Activated CD4-positive, alpha-beta T cell treated with anti-CD3 and anti-CD28 coated beads, Interleukin-2, amount 10 ng/mL, durations not matched to agents 24 days and 14 days (primary cell): ENCODE measurements around the gene HLF. TPM values are rescaled to one million over a fixed set of nuclear protein-coding genes. Genes with fewer than 3 reads are reported as not detected.

ENCODE experiments used
- DNase-seq: peaks from one replicate; pipeline ENCODE4 v3.0.0; 2022
- H3K27ac Mint-ChIP-seq: one replicate; pipeline ENCODE4 v1.8.0; 2022; ENCODE audit warnings: mild to moderate bottlenecking, mixed read lengths
- H3K27me3 Mint-ChIP-seq: one replicate; pipeline ENCODE4 v1.8.0; 2022; ENCODE audit warnings: mixed read lengths
- H3K36me3 Mint-ChIP-seq: one replicate; pipeline ENCODE4 v1.8.0; 2022; ENCODE audit warnings: low read depth, mild to moderate bottlenecking, mixed read lengths
- H3K4me1 Mint-ChIP-seq: one replicate; pipeline ENCODE4 v1.8.0; 2021; ENCODE audit warnings: mixed read lengths
- H3K4me3 Mint-ChIP-seq: one replicate; pipeline ENCODE4 v1.8.0; 2022; ENCODE audit warnings: mild to moderate bottlenecking, moderate library complexity, mixed read lengths
- H3K9me3 Mint-ChIP-seq: one replicate; pipeline ENCODE4 v1.8.0; 2021; ENCODE audit warnings: mixed read lengths
- intact Hi-C: fragments of 100-400 bp; cut with micrococcal nuclease; formaldehyde crosslinking; loops from one replicate; pipeline ENCODE4 v1.15.1; 2023
- total RNA-seq: library from RNA; stranded (reverse); gene quantifications from 2 replicates; pipeline ENCODE4 v1.2.3, GENCODE V29; 2022

HLF gene
- total RNA-seq, 1 donor from 2014 or later, result 1.3 TPM

DNA sequence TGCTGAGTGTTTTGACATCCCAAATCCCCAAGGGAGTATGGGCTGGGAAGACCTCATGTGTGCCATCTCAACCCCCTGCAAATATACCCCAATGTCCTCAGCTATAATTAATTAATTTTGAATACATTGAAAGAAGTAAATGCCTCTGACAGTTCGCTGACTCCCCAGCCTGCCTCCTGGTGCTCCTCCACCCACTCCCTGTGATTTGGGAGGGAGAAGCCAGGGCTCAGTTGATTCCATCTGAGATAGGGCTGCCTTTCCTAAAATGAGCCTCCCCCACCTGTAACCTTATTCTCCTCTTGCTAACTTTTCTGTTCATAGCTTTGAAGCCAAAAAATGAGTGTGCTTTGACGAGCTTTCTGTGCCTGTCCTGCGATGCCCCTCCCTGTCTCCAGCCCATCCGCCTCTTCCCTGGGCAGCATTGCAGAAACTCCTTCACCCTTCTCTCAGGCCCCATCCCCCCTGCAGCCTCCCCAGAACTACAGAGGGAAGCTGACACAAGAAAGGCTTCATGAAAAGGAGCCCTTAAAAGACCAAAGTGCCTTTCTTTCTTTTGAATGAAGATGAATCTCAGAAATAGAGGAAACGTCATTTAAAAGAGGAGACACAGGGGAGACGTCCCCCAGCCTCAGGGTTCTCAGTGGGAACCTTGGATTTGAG, 70.3 kb downstream of the HLF start:
- H3K4me3 Mint-ChIP-seq, result no peak overlapping the region
- no peaks in the 10 kb centered on the region for H3K36me3 Mint-ChIP-seq
- no peak for DNase-seq
- H3K27me3 Mint-ChIP-seq, result peaks cover 41% of the 10 kb centered on the region
- H3K9me3 Mint-ChIP-seq, result peaks cover 4% of the 10 kb centered on the region
- H3K4me1 Mint-ChIP-seq, result peaks cover 4% of the 10 kb centered on the region
- intact Hi-C loops, result no loop called here
- no peak overlapping the region for H3K27ac Mint-ChIP-seq

DNA sequence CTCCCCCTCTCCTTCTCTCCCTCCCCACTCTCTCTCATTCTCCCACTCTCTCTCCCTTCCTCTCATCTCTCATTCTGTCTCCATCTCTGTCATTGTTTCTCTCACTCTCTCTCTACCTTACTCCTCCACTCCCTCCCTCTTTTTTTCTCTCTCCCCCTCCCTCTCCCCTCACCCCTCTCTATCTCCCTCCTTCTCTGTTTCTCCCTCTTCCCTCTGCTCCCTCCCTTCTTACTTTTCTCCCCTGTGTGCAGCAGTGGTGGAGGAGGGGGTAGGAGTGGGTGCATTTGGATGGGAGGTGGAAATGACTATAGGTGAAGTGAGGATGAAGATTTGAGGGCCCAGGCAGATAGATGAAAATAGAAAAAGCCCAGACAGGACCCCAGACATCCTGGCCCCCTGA, 70.9 kb downstream of the HLF start:
- H3K4me1 Mint-ChIP-seq, result peaks cover 8% of the 10 kb centered on the region
- peaks cover 4% of the 10 kb centered on the region for H3K9me3 Mint-ChIP-seq
- no peak overlapping the region for H3K27ac Mint-ChIP-seq
- no peak for DNase-seq
- intact Hi-C loops, result no loop called here
- H3K36me3 Mint-ChIP-seq, result no peaks in the 10 kb centered on the region
- no peak overlapping the region for H3K4me3 Mint-ChIP-seq
- peaks cover 39% of the 10 kb centered on the region for H3K27me3 Mint-ChIP-seq

DNA sequence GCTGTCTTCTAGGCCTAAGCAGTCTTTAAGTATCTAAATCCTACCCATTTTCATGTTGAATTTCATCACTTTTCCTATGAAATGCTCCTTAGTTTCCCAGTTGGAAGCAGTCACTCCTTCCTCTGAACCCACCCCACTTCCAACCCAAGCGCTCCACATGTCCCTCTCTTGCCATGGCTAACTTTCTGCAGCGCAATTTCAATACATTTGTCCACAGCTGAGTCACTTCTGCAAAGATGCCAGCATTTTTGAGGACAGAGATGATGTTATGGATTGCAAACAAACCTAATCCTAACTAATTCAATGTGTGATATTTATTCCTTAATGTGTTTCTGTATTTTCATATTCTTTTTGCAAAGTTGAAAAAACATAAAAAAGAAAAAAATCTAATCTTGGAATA, 71.7 kb downstream of the HLF start:
- peaks cover 4% of the 10 kb centered on the region for H3K9me3 Mint-ChIP-seq
- H3K4me1 Mint-ChIP-seq, result peaks cover 9% of the 10 kb centered on the region
- DNase-seq, result no peak
- no peaks in the 10 kb centered on the region for H3K36me3 Mint-ChIP-seq
- peaks cover 40% of the 10 kb centered on the region for H3K27me3 Mint-ChIP-seq
- no peak overlapping the region for H3K27ac Mint-ChIP-seq
- intact Hi-C loops, result no loop called here
- no peak overlapping the region for H3K4me3 Mint-ChIP-seq

DNA sequence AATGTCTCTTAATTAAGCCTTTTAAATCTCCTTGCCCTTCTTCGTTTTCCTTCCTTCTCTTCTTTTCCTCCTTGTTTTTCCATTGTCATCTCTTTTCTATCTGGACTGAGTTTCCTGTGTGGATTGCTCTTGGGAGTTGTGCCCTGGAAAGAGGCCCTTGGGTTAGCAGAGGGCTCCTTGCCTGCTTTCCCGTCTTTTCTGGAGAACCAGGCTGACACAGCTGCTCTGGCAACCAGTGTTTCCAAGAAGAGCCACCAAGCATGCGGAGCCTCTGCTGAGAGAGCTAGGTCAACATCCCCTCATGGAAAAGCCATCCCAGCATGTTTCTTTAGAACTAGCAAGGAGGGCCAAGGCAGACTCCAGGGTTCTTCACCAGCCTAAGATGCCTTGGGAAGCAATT, 75.4 kb downstream of the HLF start:
- intact Hi-C loops, result no loop called here
- H3K36me3 Mint-ChIP-seq, result no peaks in the 10 kb centered on the region

DNA sequence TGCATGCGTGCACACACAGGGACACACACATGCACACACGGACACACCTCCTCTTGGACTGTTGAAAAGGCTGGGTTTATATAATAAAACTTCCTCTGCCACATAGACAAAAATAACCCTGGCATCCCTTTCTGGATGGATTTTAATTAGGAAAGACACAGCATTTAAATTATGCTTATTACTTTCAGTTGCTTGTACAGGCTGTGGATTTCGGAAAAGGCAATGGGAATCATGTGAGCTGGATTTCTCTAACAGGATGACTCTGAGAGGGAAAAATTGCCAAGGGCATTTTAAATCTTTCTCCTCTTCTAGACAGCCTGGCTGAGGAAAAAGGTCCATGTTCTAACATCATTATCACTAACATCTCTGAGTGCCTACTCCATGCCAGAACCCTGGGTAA, 75.9 kb downstream of the HLF start:
- peaks cover 42% of the 10 kb centered on the region for H3K4me1 Mint-ChIP-seq
- intact Hi-C loops, result loop anchor here (1.0 kb wide), 1 partner anchor 373 kb away; no protein-coding TSS in a partner anchor
- peaks cover 30% of the 10 kb centered on the region for H3K27me3 Mint-ChIP-seq

More for the DNA sequence above, 75.4 kb downstream of the HLF start:
- Mint-ChIP-seq H3K9me3 (peaks cover 4% of the 10 kb centered on the region), H3K27me3 (peaks cover 35% of the 10 kb centered on the region), H3K27ac (no peak overlapping the region), H3K4me3 (no peak overlapping the region), H3K4me1 (peaks cover 37% of the 10 kb centered on the region)
- no peak for DNase-seq

DNA sequence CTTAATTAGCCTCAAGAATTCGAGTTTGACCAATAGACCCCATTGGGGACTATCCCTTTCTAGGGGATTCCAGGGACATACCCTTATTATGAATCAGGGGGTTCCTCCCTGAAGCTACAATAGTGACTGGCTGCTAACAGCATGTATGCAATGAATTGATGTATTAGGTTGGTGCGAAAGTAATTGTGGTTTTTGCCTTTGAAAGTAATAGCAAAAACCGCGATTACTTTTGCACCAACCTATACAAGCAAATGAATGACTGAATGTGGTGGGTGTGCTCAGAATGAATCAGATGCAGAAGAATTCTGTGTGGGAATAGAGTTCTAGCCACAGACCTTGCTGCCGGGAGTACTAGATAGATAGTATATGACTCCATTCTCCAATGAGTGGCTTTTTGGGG, 76.7 kb downstream of the HLF start:
- H3K9me3 Mint-ChIP-seq, result peaks cover 8% of the 10 kb centered on the region
- no peak overlapping the region for H3K4me3 Mint-ChIP-seq
- DNase-seq, result no peak
- H3K27ac Mint-ChIP-seq, result no peak overlapping the region
- H3K27me3 Mint-ChIP-seq, result peaks cover 27% of the 10 kb centered on the region
- intact Hi-C loops, result loop anchor here (1.0 kb wide), 1 partner anchor 374 kb away; no protein-coding TSS in a partner anchor
- peaks cover 43% of the 10 kb centered on the region for H3K4me1 Mint-ChIP-seq
- H3K36me3 Mint-ChIP-seq, result peaks cover 3% of the 10 kb centered on the region

More for the DNA sequence above, 75.9 kb downstream of the HLF start:
- Mint-ChIP-seq H3K9me3 (peaks cover 8% of the 10 kb centered on the region), H3K27ac (peak overlapping the region; percentile 31), H3K4me3 (no peak overlapping the region), H3K36me3 (peaks cover 3% of the 10 kb centered on the region)
- DNase-seq, result no peak

DNA sequence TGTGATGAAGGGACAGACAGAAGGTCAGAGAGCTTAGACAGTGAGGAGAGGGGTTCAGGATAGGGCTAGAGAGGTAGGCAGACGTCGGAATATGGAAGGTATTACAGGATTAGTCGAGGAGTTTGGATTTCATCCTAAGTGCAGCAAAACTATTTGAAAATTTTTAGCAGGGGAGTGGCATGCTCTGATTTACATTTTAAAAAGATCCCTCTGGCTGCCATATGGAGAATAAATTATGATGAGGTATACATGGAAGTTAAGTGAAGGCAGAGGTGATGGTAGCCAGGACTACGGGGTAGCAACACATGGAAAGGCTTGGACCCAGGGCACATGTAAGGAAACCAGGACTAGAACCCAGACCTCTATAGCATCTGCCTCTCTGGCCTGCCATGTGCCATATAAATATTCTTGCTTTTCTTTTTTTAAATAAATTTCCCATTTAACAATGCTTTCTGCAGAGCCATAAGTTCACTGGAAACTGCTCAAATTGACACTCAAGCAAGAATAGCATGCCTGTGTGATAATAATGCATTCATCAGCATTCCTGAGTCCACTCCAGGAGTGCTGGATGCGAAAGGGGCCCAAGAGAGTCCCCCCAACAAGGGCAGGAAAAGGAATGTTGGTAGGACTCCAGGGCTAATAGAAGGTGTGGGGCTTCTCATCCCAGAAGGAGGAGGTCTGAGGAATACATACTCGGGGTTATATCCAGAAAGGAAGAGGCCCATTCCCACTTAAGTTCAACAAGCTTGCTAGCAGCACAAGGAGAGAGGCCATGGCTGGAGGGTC, 78.2 kb downstream of the HLF start:
- H3K4me1 Mint-ChIP-seq, result peaks cover 49% of the 10 kb centered on the region
- peak overlapping the region; percentile 29 for H3K4me3 Mint-ChIP-seq
- H3K9me3 Mint-ChIP-seq, result peaks cover 8% of the 10 kb centered on the region
- DNase-seq, result no peak
- H3K27ac Mint-ChIP-seq, result no peak overlapping the region
- H3K27me3 Mint-ChIP-seq, result peaks cover 21% of the 10 kb centered on the region
- intact Hi-C loops, result no loop called here
- peaks cover 3% of the 10 kb centered on the region for H3K36me3 Mint-ChIP-seq

DNA sequence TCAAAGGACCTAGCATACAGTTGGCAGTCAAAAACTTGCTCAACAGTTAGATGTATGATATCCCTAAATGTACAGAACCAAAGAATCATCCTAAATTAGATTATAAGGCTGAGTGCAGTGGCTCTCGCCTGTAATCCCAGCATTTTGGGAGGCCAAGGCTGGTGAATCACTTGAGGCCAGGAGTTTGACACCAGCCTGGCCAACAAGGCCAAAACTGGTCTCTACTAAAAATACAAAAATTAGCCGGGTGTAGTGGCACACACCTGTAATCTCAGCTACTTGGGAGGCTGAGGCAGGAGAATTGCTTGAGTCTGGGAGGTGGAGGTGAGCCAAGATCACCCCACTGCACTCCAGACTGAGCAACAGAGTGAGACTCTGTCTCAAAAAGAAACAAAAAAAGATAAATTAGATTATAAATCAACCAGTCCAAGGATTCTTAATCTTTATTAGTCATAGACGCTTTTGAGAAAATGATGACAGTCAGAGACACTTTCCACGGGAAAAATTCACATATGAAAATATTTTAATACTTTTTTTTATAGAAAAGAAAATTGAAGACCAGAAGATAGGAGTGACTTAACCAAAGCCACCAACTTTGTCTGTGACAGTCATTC, 79.2 kb downstream of the HLF start:
- Mint-ChIP-seq H3K36me3 (peaks cover 3% of the 10 kb centered on the region), H3K27me3 (peaks cover 12% of the 10 kb centered on the region), H3K4me1 (peaks cover 57% of the 10 kb centered on the region), H3K4me3 (peak overlapping the region; percentile 35), H3K27ac (peak overlapping the region; percentile 65), H3K9me3 (peaks cover 4% of the 10 kb centered on the region)
- intact Hi-C loops, result loop anchor here (1.0 to 2.0 kb wide), 3 partner anchors 29 to 376 kb away; partner anchors contain the start of genes COX11 and STXBP4
- no peak for DNase-seq

DNA sequence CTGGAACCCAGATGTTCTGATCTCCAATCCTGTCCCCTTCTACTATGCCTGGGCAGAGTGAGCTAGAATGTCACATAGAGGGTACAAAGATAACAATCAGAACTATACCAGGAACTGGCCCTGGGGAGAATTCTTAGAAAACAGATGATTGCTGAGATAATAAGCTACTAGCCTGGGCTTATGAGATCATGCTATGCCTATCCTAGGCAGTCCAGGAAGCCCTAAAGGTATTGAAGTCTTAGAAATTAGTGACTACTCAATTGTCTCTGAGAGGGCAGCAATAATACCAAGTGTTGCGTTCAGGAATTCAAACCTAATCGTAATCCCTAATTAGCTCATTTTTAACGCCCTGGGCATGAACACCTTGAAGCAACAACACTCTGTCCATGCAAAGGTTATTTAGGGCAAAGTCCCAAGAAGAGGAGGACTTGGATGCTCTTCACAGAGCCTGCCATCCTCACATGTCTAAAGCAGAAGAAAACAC, 79.8 kb downstream of the HLF start:
- H3K36me3 Mint-ChIP-seq, result peaks cover 3% of the 10 kb centered on the region
- peak; percentile 87 for DNase-seq
- H3K9me3 Mint-ChIP-seq, result peaks cover 4% of the 10 kb centered on the region
- peak overlapping the region; percentile 65 for H3K27ac Mint-ChIP-seq
- H3K4me1 Mint-ChIP-seq, result peaks cover 58% of the 10 kb centered on the region
- H3K4me3 Mint-ChIP-seq, result peak overlapping the region; percentile 35
- peaks cover 10% of the 10 kb centered on the region for H3K27me3 Mint-ChIP-seq
- intact Hi-C loops, result loop anchor here (1.0 to 2.0 kb wide), 3 partner anchors 29 to 376 kb away; partner anchors contain the start of genes COX11 and STXBP4

DNA sequence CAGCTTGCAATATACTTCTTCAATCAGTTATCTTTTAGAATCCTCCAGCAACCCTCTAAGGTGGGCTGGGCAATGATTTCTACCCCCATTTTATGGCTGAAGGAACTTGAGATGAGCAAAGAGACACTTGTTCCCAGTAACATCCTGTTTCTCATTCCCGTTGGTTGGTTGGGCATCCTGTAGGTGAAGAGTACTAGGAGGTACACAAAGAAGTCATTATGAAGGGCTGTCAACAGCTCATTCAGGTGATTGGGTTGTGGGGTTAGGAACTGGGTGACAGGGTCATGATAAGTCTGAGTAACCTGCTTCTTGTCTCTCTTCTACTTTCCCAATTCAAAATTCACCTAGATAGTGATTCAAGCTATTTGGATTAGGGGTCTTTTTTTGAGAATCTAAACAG, 80.4 kb downstream of the HLF start:
- H3K27me3 Mint-ChIP-seq, result peaks cover 4% of the 10 kb centered on the region
- peak overlapping the region; percentile 65 for H3K27ac Mint-ChIP-seq
- peak overlapping the region; percentile 35 for H3K4me3 Mint-ChIP-seq
- intact Hi-C loops, result loop anchor here (2.0 to 5.0 kb wide), 3 partner anchors 48 to 232 kb away; partner anchors contain the start of gene MMD
- peaks cover 3% of the 10 kb centered on the region for H3K36me3 Mint-ChIP-seq
- H3K4me1 Mint-ChIP-seq, result peaks cover 56% of the 10 kb centered on the region
- peaks cover 4% of the 10 kb centered on the region for H3K9me3 Mint-ChIP-seq
- no peak for DNase-seq

DNA sequence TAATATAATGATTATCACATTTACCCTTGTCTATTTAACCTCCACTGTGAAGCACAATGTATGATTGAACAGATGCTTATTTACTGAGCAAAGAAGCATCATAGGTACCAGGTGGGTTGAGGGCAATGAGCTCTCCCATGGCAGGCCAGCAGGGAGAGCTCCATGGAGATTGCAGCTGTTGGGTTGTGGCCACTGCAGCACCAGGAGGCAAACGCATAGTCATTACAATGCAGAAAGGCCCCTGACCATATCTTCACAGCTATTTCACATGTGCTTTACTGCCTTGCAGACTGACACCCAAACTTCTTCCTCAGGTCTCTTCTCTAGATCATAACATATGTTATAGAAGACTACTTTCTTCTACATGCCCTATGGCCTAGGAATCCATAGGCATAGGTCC, 81.9 kb downstream of the HLF start:
- Mint-ChIP-seq H3K27me3 (no peaks in the 10 kb centered on the region), H3K4me1 (peaks cover 54% of the 10 kb centered on the region), H3K9me3 (peaks cover 4% of the 10 kb centered on the region), H3K4me3 (no peak overlapping the region), H3K36me3 (peaks cover 3% of the 10 kb centered on the region), H3K27ac (no peak overlapping the region)
- intact Hi-C loops, result loop anchor here (5.0 kb wide), 2 partner anchors 49 to 76 kb away; partner anchors contain the start of gene MMD
- DNase-seq, result no peak

DNA sequence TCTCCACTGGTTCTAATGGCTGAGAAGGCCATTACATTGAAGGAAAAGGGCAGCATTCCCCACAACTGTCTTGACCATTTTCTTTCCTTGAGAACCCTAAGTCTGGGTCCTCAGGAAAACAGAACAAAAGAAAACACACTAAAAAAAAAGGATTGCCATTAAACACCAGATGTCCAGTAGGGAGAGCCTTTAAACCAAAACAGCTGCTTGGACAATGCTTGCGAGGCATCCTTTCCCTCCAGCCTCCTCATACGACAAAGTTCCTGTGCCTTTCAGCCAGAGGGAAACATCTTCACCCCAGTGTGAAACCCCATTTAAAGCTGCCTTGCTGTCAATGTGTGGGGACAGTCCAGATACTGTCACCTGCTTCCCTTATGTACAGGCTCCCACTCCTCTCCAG, 82.6 kb downstream of the HLF start:
- peaks cover 3% of the 10 kb centered on the region for H3K36me3 Mint-ChIP-seq
- peaks cover 51% of the 10 kb centered on the region for H3K4me1 Mint-ChIP-seq
- H3K27me3 Mint-ChIP-seq, result no peaks in the 10 kb centered on the region
- H3K27ac Mint-ChIP-seq, result no peak overlapping the region
- intact Hi-C loops, result loop anchor here (5.0 kb wide), 2 partner anchors 50 to 75 kb away; partner anchors contain the start of gene MMD
- no peak overlapping the region for H3K4me3 Mint-ChIP-seq
- DNase-seq, result no peak
- peaks cover 4% of the 10 kb centered on the region for H3K9me3 Mint-ChIP-seq

DNA sequence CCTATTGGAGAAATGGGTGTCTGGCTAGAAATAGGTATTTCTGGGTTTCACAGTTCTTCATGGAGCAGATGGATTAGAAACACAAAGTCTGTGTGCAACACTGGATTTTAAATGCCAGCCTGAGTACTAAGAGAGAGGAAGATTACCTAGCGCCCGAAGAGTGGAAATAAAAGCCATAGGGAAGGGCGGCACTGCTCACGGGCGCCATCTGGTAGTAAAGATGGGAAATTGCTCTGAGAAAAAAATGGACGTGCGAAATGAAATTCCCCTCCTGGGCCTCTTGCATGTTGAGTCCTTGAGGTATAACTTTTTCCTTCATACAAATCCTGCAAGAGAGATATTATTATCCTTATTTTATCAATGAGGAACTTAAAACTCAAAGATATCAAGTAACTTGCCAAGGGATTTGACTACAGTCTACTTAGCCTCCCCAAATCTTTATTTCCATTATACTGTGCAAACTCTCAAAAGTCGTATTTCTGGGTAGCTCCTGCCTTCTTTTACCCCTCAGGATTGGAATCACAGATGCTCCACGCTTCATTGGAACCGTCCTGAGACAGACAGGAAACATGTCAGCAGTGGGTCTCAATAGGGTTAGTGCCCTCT, 84.1 kb downstream of the HLF start:
- Mint-ChIP-seq H3K27me3 (peaks cover 2% of the 10 kb centered on the region), H3K4me1 (peaks cover 42% of the 10 kb centered on the region), H3K9me3 (peaks cover 4% of the 10 kb centered on the region), H3K27ac (no peak overlapping the region), H3K36me3 (peaks cover 3% of the 10 kb centered on the region), H3K4me3 (no peak overlapping the region)
- intact Hi-C loops, result loop anchor here (1.0 to 5.0 kb wide), 3 partner anchors 52 to 356 kb away; partner anchors contain the start of gene MMD
- peak; percentile 83 for DNase-seq
